ENCODE measurements around the gene CD101.

DNA sequence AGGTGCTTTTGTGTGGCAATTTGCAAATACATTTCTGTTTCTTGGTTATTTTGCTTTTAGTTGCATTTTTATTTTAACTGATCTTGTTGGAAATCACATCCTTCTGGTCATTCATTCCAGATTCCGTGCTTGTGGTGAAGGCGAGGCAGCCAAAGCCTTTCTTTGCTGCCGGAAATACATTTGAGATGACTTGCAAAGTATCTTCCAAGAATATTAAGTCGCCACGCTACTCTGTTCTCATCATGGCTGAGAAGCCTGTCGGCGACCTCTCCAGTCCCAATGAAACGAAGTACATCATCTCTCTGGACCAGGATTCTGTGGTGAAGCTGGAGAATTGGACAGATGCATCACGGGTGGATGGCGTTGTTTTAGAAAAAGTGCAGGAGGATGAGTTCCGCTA lies 34.8 kb upstream of the CD101 start:
- TF ChIP-seq, protein P1, sequence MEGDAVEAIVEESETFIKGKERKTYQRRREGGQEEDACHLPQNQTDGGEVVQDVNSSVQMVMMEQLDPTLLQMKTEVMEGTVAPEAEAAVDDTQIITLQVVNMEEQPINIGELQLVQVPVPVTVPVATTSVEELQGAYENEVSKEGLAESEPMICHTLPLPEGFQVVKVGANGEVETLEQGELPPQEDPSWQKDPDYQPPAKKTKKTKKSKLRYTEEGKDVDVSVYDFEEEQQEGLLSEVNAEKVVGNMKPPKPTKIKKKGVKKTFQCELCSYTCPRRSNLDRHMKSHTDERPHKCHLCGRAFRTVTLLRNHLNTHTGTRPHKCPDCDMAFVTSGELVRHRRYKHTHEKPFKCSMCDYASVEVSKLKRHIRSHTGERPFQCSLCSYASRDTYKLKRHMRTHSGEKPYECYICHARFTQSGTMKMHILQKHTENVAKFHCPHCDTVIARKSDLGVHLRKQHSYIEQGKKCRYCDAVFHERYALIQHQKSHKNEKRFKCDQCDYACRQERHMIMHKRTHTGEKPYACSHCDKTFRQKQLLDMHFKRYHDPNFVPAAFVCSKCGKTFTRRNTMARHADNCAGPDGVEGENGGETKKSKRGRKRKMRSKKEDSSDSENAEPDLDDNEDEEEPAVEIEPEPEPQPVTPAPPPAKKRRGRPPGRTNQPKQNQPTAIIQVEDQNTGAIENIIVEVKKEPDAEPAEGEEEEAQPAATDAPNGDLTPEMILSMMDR (IDR thresholded peaks at IDR 0.05) = no peak
- no peak for TF ChIP-seq POLR2A (IDR thresholded peaks at IDR 0.05)

All from body of pancreas (tissue), 4 donors.